MG63 (cell line): ENCODE data around the gene THAP2. TPM values are rescaled to one million over a fixed set of nuclear protein-coding genes. Genes with fewer than 3 reads are reported as not detected.
A peak's percentile ranks its signal among the peaks of the same experiment; 100 is the strongest.

Source experiments
- DNase-seq: peaks from one replicate; pipeline ENCODE4 v3.0.0-alpha.2; 2020
- H3K27me3 ChIP-seq: fragments of 250-450 bp; sonication (Bioruptor Pico); 2 replicates; pipeline ENCODE4 v1.5.1; 2020; ENCODE audit warnings: mild to moderate bottlenecking, moderate library complexity
- H3K36me3 ChIP-seq: fragments of 250-450 bp; sonication (Bioruptor Pico); 2 replicates; pipeline ENCODE4 v1.5.1; 2020; ENCODE audit warnings: mild to moderate bottlenecking, moderate library complexity
- H3K4me3 ChIP-seq: fragments of 250-450 bp; sonication (Bioruptor Pico); 2 replicates; pipeline ENCODE4 v1.5.1; 2020; ENCODE audit warnings: mild to moderate bottlenecking, moderate library complexity
- H3K9me3 ChIP-seq: fragments of 250-450 bp; sonication (Bioruptor Pico); 2 replicates; pipeline ENCODE4 v1.5.1; 2020; ENCODE audit warnings: mild to moderate bottlenecking, moderate library complexity
- total RNA-seq: library from RNA; depleted of rRNA; stranded (reverse); fragments of >200 nt; shearing (Covaris generic); gene quantifications from 2 replicates; pipeline ENCODE4 v1.2.3, GENCODE V29; 2014; ENCODE audit warnings: low replicate concordance; rRNA removed

Gene THAP2
- total RNA-seq: 1.3 and 3.0 TPM in 2 replicates

DNA sequence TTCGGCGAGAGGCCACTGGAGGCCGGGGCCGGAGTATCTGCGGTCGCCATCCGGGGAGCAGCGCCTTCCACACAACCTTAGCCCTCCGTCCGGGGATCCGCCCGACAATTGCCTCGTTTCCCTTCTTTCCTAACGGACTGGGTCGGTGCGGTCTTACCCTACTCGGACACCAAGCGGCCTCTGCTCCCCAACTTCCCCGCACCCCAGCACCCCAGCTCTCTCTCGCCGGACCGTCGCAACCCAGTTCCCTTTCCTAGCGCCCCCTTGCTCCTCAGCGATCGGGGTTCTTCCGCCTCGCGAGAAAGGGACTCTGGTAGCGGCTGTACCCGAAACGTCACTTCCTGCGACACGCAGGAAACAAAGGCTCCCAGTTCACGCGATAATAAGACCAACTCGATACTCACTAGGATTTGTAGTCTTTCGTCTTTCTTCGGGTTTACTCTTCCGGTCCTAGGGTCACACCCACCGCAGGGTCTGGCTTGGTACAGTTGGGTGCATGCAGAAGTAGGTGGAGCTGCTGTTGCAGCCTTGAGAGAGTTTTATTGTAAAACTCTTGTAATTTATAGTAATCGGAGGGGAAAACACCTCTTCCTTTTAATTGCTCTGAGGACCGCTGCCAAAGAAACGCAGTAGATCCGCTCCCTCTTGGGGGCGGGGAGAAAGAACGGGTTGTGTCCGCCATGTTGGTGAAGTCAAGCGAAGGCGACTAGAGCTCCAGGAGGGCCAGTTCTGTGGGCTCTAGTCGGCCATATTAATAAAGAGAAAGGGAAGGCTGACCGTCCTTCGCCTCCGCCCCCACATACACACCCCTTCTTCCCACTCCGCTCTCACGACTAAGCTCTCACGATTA is at the start of gene THAP2, which contains the start of gene ZFC3H1:
TSS of gene THAP2 (plus strand) at position 741 of the 850 bp plus-strand sequence. CDS start 209 bp downstream, outside the sequence.
TSS of gene ZFC3H1 (minus strand) at position 288 of the 850 bp plus-strand sequence. CDS start at position 50, 238 bp downstream.
- Histone ChIP-seq H3K27me3 (no peaks in the 10 kb centered on the region), H3K36me3 (peaks cover 33% of the 10 kb centered on the region), H3K9me3 (no peaks in the 10 kb centered on the region), H3K4me3 (peak within 1 kb of the TSS; percentile 89)
- DNase-seq: peak; percentile 96

DNA sequence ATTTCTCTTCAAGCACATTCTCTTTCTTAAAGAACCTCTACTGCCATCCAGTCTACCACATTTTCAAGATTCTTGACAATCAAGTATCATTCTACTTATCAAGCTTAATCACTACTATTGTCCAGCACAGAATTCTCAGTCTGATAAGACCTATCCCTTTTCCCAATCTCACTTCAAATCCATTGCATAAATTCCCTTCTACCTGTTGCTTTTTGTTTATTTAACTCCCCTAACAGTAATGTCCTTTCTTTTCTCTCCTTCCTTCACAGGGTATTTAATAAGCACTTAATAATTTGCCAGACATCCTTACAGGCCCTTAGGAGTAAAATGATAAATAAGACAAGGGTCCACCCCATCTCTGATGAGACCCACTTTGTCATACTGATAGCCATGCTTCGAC is 42.2 kb upstream of the THAP2 start:
- H3K36me3 ChIP-seq: peaks cover 89% of the 10 kb centered on the region
- DNase-seq: no peak
- H3K4me3 ChIP-seq: no peak overlapping the region
- H3K9me3 ChIP-seq: no peaks in the 10 kb centered on the region
- H3K27me3 ChIP-seq: no peaks in the 10 kb centered on the region

- no peak for DNase-seq
- Histone ChIP-seq H3K36me3 (peaks cover 90% of the 10 kb centered on the region), H3K9me3 (no peaks in the 10 kb centered on the region), H3K4me3 (no peak overlapping the region), H3K27me3 (no peaks in the 10 kb centered on the region)
Measured at GRCh38 chr12:71625476-71625875, 38.6 kb upstream of the THAP2 start.

DNA sequence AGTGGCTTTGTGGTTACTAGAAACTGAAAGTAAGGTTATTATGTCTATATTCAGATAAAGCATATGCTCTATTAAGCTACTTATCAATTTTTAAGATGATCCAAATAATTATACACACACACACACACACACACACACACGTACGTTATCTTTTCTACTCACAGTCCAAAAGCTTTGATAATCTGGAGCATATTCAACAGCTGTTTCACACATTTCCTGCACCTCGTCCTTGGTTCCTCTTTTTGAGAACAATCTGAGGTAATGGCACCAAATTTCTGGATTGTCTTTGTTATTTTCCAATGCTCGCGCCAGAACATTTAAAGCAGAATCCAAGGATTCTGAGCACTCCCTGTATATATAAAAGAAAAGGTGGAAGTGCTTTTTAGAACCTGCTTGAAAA is 38.0 kb upstream of the THAP2 start:
- no peak overlapping the region for H3K4me3 ChIP-seq
- DNase-seq: no peak
- H3K9me3 ChIP-seq: no peaks in the 10 kb centered on the region
- H3K36me3 ChIP-seq: peaks cover 91% of the 10 kb centered on the region
- no peaks in the 10 kb centered on the region for H3K27me3 ChIP-seq

GRCh38 chr12:71626768-71627167 is 37.3 kb upstream of the THAP2 start:
- DNase-seq: no peak
- H3K27me3 ChIP-seq: no peaks in the 10 kb centered on the region
- H3K9me3 ChIP-seq: no peaks in the 10 kb centered on the region
- H3K4me3 ChIP-seq: no peak overlapping the region
- H3K36me3 ChIP-seq: peaks cover 91% of the 10 kb centered on the region

- no peaks in the 10 kb centered on the region for H3K9me3 ChIP-seq
- H3K36me3 ChIP-seq: peaks cover 91% of the 10 kb centered on the region
- H3K27me3 ChIP-seq: no peaks in the 10 kb centered on the region
- H3K4me3 ChIP-seq: no peak overlapping the region
- DNase-seq: no peak
Measured at GRCh38 chr12:71627438-71628002, 36.6 kb upstream of the THAP2 start.

- DNase-seq: no peak
- Histone ChIP-seq H3K27me3 (no peaks in the 10 kb centered on the region), H3K4me3 (no peak overlapping the region), H3K36me3 (peaks cover 84% of the 10 kb centered on the region), H3K9me3 (no peaks in the 10 kb centered on the region)
Measured at GRCh38 chr12:71636704-71637115, 27.4 kb upstream of the THAP2 start.

- Histone ChIP-seq H3K27me3 (no peaks in the 10 kb centered on the region), H3K9me3 (no peaks in the 10 kb centered on the region), H3K36me3 (peaks cover 82% of the 10 kb centered on the region), H3K4me3 (no peak overlapping the region)
- DNase-seq: no peak
Measured at GRCh38 chr12:71638499-71638898, 25.6 kb upstream of the THAP2 start.

GRCh38 chr12:71639341-71639760 is 24.8 kb upstream of the THAP2 start:
- Histone ChIP-seq H3K27me3 (no peaks in the 10 kb centered on the region), H3K4me3 (no peak overlapping the region), H3K36me3 (peaks cover 82% of the 10 kb centered on the region), H3K9me3 (no peaks in the 10 kb centered on the region)
- DNase-seq: no peak

- H3K27me3 ChIP-seq: no peaks in the 10 kb centered on the region
- H3K4me3 ChIP-seq: no peak overlapping the region
- no peak for DNase-seq
- peaks cover 82% of the 10 kb centered on the region for H3K36me3 ChIP-seq
- H3K9me3 ChIP-seq: no peaks in the 10 kb centered on the region
Measured at GRCh38 chr12:71640316-71640715, 23.8 kb upstream of the THAP2 start.

DNA sequence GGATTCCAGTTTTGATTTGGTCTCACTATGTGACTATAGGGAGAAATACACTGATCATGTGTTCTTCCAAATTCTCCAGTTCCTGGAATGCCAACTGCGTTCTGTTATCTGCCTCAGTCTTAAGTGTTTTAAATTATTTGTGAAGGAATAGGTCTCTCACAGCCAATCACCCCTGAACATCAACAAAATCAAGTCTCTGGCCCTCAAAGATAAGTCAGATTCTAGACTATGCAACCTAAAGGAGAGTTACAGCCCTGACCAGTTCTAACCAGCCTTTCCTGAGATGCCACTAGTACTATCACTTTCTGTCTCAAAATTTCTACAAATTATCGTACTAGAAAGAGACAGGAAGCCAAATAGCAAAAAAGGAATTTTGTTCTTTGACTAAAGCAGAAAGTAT is 22.7 kb upstream of the THAP2 start:
- no peak overlapping the region for H3K4me3 ChIP-seq
- H3K9me3 ChIP-seq: no peaks in the 10 kb centered on the region
- peaks cover 81% of the 10 kb centered on the region for H3K36me3 ChIP-seq
- no peaks in the 10 kb centered on the region for H3K27me3 ChIP-seq
- DNase-seq: no peak

DNA sequence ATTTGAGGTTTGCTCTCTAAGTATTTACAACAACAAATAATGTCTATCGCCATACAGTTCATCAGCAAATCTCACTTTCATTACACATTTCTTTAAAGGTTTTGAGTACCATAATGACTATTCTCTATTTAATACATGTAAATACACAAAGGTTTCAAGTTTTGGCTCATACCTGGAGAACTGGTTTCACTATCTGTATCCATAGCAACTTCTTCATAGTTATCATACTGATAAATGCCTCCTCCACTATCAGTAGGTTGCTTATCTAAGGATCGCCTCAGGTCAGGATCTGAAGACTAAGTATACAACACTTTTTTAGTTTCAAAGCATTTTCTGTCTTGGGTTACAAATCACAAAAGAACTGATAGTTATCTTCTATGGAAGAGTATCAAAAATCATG is 21.8 kb upstream of the THAP2 start:
- no peak for DNase-seq
- Histone ChIP-seq H3K4me3 (no peak overlapping the region), H3K27me3 (no peaks in the 10 kb centered on the region), H3K36me3 (peaks cover 82% of the 10 kb centered on the region), H3K9me3 (no peaks in the 10 kb centered on the region)

- no peaks in the 10 kb centered on the region for H3K27me3 ChIP-seq
- H3K9me3 ChIP-seq: no peaks in the 10 kb centered on the region
- no peak for DNase-seq
- H3K36me3 ChIP-seq: peaks cover 86% of the 10 kb centered on the region
- H3K4me3 ChIP-seq: no peak overlapping the region
Measured at GRCh38 chr12:71645268-71645667, 18.8 kb upstream of the THAP2 start.

DNA sequence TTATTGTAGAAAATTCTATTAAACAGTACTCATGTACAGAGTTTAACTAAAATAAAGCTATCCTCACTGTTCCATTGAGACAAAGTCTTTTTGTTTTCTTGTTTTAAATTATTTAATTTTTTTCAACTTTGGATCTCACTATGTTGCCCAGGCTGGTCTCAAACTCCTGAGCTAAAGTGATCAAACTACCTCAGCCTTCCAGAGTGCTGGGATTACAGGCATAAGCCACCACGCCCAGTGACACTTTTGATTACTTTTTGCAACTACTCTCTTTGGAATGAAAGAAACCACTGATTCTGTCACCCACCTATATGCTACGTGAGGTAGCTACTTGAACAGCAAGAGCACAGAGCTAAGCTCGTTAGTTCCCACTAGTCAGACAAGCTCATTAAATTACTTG is 17.6 kb upstream of the THAP2 start:
- DNase-seq: no peak
- no peaks in the 10 kb centered on the region for H3K9me3 ChIP-seq
- H3K36me3 ChIP-seq: peaks cover 85% of the 10 kb centered on the region
- no peak overlapping the region for H3K4me3 ChIP-seq
- no peaks in the 10 kb centered on the region for H3K27me3 ChIP-seq

- H3K36me3 ChIP-seq: peaks cover 85% of the 10 kb centered on the region
Measured at GRCh38 chr12:71648537-71648936, 15.6 kb upstream of the THAP2 start.

GRCh38 chr12:71649401-71649800 is 14.7 kb upstream of the THAP2 start:
- Histone ChIP-seq H3K9me3 (peaks cover 13% of the 10 kb centered on the region), H3K36me3 (peaks cover 85% of the 10 kb centered on the region), H3K4me3 (no peak overlapping the region), H3K27me3 (no peaks in the 10 kb centered on the region)
- no peak for DNase-seq

More at GRCh38 chr12:71648537-71648936, 15.6 kb upstream of the THAP2 start:
- H3K27me3 ChIP-seq: no peaks in the 10 kb centered on the region
- H3K4me3 ChIP-seq: no peak overlapping the region
- H3K9me3 ChIP-seq: peaks cover 7% of the 10 kb centered on the region
- no peak for DNase-seq

- no peaks in the 10 kb centered on the region for H3K27me3 ChIP-seq
- no peak for DNase-seq
- H3K9me3 ChIP-seq: peaks cover 18% of the 10 kb centered on the region
- H3K4me3 ChIP-seq: no peak overlapping the region
- H3K36me3 ChIP-seq: peaks cover 89% of the 10 kb centered on the region
Measured at GRCh38 chr12:71652656-71653055, 11.4 kb upstream of the THAP2 start.

DNA sequence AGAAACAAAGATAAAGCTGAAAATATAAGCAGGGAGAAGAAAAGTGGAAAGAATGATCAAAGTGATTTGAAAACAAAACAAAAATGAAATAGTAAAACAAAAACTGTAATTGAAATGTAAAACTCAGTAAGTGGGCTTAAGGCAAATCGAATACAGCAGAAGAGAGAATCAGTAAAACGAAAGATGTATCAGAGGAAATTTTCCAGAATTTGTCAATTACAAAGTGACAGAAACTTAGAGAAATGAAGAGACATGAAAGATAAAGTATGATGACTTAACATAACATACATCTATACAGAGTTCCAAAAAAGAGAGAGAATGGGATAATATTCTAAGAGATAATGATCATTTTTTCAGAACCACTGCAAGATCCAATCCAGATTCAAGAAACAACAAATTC is 11.0 kb upstream of the THAP2 start:
- Histone ChIP-seq H3K36me3 (peaks cover 88% of the 10 kb centered on the region), H3K9me3 (peaks cover 18% of the 10 kb centered on the region), H3K27me3 (no peaks in the 10 kb centered on the region), H3K4me3 (no peak overlapping the region)
- DNase-seq: no peak
